DND-41 (cell line): ENCODE results near the gene MAST4.

Source experiments
- CTCF ChIP-seq: IDR thresholded peaks from 2 replicates; pipeline ENCODE4 v1.5.1; 2012; ENCODE audit warnings: borderline replicate concordance, low read length, moderate library complexity, mild to moderate bottlenecking; ENCODE audit not compliant: poor library complexity, severe bottlenecking; ENCODE audit errors: extremely low read depth
- EZH2 ChIP-seq: IDR thresholded peaks from 3 replicates; pipeline ENCODE4 v1.6.1; 2012; ENCODE audit warnings: borderline replicate concordance, low read depth, mild to moderate bottlenecking, moderate library complexity, low read length, inconsistent platforms; ENCODE audit not compliant: severe bottlenecking

DNA sequence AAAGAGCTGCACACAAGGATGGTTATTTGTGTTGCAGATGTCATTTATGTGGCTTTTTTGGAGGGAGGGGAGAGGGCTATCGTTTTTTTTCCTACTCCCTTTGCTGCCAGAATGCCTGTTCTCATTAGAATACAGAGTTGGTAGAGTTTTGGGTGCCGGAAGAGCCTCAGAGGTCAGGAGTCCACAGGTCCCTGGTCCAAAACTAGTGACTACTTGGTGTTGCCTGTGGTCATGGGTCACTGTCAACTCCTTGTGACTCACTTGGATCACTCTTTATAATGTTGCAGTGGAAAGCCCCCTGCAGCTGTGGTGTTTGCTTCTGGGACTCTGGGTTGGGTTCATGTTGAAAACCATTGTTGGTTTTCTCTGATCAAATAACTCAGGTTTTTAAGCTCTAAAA lies 131.4 kb downstream of the MAST4 start:
- TF ChIP-seq CTCF (no peak), EZH2 (no peak)
